ENCODE data around the gene SERPINB2. TPM values are rescaled to one million over a fixed set of nuclear protein-coding genes. Genes with fewer than 3 reads are reported as not detected.

SERPINB2 gene
- total RNA-seq, 1 donor from 2014 or later = not detected

DNA sequence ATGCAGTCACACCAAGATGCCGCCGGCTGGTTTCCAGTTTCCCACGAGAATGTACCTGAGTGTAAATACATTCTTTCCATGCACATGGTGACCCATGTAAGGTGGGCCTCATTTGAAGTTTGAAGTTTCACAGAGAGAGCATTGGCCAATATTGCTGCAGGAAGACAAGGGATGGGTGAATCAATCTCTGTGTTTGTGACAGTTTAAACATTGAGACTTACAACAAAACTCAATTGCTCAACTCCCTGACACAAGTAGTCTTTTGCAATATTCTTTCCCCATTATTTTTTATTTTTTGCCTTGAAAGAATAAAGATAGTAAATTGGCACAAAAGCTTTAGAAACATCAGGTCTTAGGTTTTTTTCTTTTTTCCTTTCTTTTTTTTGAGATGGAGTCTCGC lies 5.1 kb downstream of the SERPINB2 start:
- no peaks in the 10 kb centered on the region for H3K36me3 Mint-ChIP-seq (ENCODE audit: low read depth)
- H3K4me1 Mint-ChIP-seq (ENCODE audit: low read depth) = no peaks in the 10 kb centered on the region
- no peak overlapping the region for H3K27ac Mint-ChIP-seq (ENCODE audit: unreplicated experiment)
- DNase-seq (ENCODE audit: low spot score) = no peak
- H3K4me3 Mint-ChIP-seq (ENCODE audit: unreplicated experiment) = no peak overlapping the region
- TF ChIP-seq, protein P1, sequence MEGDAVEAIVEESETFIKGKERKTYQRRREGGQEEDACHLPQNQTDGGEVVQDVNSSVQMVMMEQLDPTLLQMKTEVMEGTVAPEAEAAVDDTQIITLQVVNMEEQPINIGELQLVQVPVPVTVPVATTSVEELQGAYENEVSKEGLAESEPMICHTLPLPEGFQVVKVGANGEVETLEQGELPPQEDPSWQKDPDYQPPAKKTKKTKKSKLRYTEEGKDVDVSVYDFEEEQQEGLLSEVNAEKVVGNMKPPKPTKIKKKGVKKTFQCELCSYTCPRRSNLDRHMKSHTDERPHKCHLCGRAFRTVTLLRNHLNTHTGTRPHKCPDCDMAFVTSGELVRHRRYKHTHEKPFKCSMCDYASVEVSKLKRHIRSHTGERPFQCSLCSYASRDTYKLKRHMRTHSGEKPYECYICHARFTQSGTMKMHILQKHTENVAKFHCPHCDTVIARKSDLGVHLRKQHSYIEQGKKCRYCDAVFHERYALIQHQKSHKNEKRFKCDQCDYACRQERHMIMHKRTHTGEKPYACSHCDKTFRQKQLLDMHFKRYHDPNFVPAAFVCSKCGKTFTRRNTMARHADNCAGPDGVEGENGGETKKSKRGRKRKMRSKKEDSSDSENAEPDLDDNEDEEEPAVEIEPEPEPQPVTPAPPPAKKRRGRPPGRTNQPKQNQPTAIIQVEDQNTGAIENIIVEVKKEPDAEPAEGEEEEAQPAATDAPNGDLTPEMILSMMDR (IDR thresholded peaks at IDR 0.05) = no peak
- H3K9me3 Mint-ChIP-seq (ENCODE audit: low read depth) = no peaks in the 10 kb centered on the region
- peaks cover 30% of the 10 kb centered on the region for H3K27me3 Mint-ChIP-seq (ENCODE audit: low read depth)

DNA sequence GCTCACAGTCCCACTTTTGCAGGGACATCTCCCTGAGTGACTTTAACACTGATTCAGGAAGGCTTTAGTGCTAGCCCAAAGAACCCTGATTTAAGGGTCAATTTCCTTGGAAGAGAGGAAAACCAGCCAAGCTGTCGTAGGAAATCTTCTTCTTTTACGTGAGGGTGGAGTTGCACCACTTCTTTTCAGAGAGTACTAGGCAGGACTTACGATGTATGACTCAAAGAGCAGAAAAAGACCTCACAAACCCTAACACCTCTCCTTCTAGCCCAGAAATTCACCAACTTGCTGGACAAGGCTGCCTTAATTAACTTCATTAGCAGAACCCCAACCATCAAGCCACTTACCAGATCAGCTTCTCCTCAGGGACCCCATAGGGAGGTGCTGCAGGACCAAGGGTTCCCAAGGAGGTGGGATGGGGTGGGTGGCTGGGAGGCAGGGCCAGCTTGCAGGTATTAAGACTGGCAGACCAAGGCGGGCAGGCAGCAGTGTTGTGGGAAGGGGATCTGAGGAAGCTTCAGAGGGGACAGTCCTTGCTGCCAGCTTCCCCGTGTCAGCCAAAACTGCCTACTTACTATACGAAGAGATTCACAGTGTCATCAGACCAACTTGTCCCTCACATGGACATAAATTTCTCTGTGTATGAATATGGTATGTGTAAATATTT lies 6.7 kb downstream of the SERPINB2 start:
- no peaks in the 10 kb centered on the region for H3K4me1 Mint-ChIP-seq (ENCODE audit: low read depth)
- H3K27ac Mint-ChIP-seq (ENCODE audit: unreplicated experiment) = no peak overlapping the region
- H3K4me3 Mint-ChIP-seq (ENCODE audit: unreplicated experiment) = no peak overlapping the region
- H3K9me3 Mint-ChIP-seq (ENCODE audit: low read depth) = no peaks in the 10 kb centered on the region
- no peak for DNase-seq (ENCODE audit: low spot score)
- TF ChIP-seq, protein P1 (IDR thresholded peaks at IDR 0.05) = no peak
- H3K27me3 Mint-ChIP-seq (ENCODE audit: low read depth) = peaks cover 34% of the 10 kb centered on the region
- no peaks in the 10 kb centered on the region for H3K36me3 Mint-ChIP-seq (ENCODE audit: low read depth)

DNA sequence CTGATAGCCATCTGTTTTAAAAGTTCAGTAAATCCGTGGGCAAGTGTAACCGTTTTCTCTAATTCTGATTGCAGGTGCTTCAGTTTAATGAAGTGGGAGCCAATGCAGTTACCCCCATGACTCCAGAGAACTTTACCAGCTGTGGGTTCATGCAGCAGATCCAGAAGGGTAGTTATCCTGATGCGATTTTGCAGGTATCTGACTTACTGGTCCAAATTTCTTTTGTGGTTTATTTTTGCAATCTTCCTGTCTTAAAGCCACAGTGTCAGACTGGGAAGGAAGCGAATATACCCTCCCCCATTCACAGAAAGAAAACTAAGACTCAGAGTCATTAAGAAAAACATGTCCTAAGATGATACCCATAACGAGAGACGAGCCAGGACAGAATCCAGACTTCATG lies 7.7 kb downstream of the SERPINB2 start:
- Mint-ChIP-seq H3K4me1 (ENCODE audit: low read depth) (no peaks in the 10 kb centered on the region), H3K9me3 (ENCODE audit: low read depth) (no peaks in the 10 kb centered on the region), H3K27ac (ENCODE audit: unreplicated experiment) (no peak overlapping the region), H3K4me3 (ENCODE audit: unreplicated experiment) (no peak overlapping the region), H3K36me3 (ENCODE audit: low read depth) (no peaks in the 10 kb centered on the region), H3K27me3 (ENCODE audit: low read depth) (peaks cover 31% of the 10 kb centered on the region)
- DNase-seq (ENCODE audit: low spot score) = no peak
- TF ChIP-seq, protein P1 (IDR thresholded peaks at IDR 0.05) = no peak

DNA sequence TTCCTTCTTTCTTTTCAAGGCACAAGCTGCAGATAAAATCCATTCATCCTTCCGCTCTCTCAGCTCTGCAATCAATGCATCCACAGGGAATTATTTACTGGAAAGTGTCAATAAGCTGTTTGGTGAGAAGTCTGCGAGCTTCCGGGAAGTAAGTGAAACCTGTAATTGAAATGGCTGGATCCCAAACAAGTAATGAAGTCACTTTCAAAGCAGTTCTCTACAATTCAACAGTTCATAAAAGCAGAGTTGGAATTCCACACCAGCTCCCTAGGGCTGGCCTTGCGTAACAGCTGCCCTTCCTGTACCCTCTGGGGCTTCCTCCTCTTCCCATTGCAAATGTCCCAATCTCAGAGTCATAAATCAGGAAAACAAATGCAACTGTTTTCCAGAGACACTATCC lies 9.6 kb downstream of the SERPINB2 start:
- Mint-ChIP-seq H3K27me3 (ENCODE audit: low read depth) (peaks cover 31% of the 10 kb centered on the region), H3K4me3 (ENCODE audit: unreplicated experiment) (no peak overlapping the region), H3K9me3 (ENCODE audit: low read depth) (no peaks in the 10 kb centered on the region), H3K27ac (ENCODE audit: unreplicated experiment) (no peak overlapping the region), H3K36me3 (ENCODE audit: low read depth) (no peaks in the 10 kb centered on the region), H3K4me1 (ENCODE audit: low read depth) (no peaks in the 10 kb centered on the region)
- no peak for DNase-seq (ENCODE audit: low spot score)
- TF ChIP-seq, protein P1 (IDR thresholded peaks at IDR 0.05) = no peak

DNA sequence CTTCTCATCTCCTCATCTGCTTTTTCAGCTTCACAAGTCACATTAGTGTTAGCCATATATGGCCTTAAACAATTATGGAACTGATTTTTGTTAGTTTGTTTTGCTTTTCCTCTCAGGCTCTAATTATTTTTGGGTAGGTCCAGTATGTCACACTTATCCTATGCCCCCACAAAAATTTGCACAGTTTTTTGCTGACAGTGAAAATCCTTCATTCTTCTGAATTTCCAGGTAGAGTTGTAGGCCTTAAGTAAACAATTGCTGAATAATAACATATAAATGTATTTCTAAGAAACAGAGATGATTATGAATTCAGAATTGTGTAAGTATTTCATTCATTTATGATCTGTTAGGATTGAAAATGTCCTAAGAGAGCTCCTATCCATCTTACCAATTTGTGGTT lies 11.7 kb downstream of the SERPINB2 start:
- H3K9me3 Mint-ChIP-seq (ENCODE audit: low read depth) = no peaks in the 10 kb centered on the region
- no peak overlapping the region for H3K4me3 Mint-ChIP-seq (ENCODE audit: unreplicated experiment)
- no peaks in the 10 kb centered on the region for H3K36me3 Mint-ChIP-seq (ENCODE audit: low read depth)
- TF ChIP-seq, protein P1 (IDR thresholded peaks at IDR 0.05) = no peak
- peaks cover 37% of the 10 kb centered on the region for H3K27me3 Mint-ChIP-seq (ENCODE audit: low read depth)
- no peaks in the 10 kb centered on the region for H3K4me1 Mint-ChIP-seq (ENCODE audit: low read depth)
- DNase-seq (ENCODE audit: low spot score) = no peak
- no peak overlapping the region for H3K27ac Mint-ChIP-seq (ENCODE audit: unreplicated experiment)

Measured in chondrocyte (in vitro differentiated cells).